Activated naive CD4-positive, alpha-beta T cell treated with anti-CD3 and anti-CD28 coated beads, Interleukin-2, amount 50 U/mL, for 24 hours (primary cell): Measurements from ENCODE around the gene GPR55.

Source experiments
- H3K27ac Mint-ChIP-seq: one replicate; pipeline ENCODE4 v1.8.0; 2021; ENCODE audit warnings: mild to moderate bottlenecking, mixed read lengths
- H3K27me3 Mint-ChIP-seq: one replicate; pipeline ENCODE4 v1.8.0; 2021; ENCODE audit warnings: mixed read lengths
- H3K36me3 Mint-ChIP-seq: one replicate; pipeline ENCODE4 v1.8.0; 2021; ENCODE audit warnings: mixed read lengths
- H3K4me1 Mint-ChIP-seq: one replicate; pipeline ENCODE4 v1.8.0; 2021; ENCODE audit warnings: mixed read lengths
- H3K4me3 Mint-ChIP-seq: one replicate; pipeline ENCODE4 v1.8.0; 2021; ENCODE audit warnings: mild to moderate bottlenecking, mixed read lengths
- H3K9me3 Mint-ChIP-seq: one replicate; pipeline ENCODE4 v1.8.0; 2021; ENCODE audit warnings: mixed read lengths

GPR55 gene

DNA sequence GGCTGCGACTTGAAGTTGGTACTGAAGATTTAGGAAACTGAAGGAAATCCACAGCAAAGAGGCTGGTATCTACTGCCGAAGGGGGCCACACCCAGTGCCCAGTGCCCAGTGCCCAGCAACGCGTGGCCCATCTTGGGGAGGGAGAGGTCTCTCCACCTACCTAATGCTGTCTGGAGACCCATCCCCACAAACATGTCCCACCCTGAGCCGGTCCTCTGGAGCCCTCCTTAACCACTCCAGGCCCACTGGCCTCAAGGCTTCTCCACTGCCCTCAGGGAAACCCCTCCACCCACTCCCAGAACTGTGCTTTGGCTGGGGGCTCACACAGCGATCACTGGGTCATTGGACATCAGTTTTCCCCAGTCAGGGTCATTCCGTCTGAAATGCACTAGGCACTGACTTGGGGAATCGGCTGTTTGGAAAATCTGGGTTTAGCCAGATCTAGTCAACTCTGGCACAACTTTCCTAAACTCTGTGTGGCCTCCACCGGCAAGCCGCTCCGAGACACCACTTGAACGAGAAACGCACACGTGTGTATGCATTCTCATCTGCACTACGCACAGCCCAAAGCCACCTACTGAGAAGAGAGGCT, 20.1 kb downstream of the GPR55 start:
- Mint-ChIP-seq H3K36me3 (peaks cover 10% of the 10 kb centered on the region), H3K27me3 (peaks cover 6% of the 10 kb centered on the region), H3K4me3 (peak overlapping the region; percentile 69), H3K9me3 (no peaks in the 10 kb centered on the region), H3K27ac (peak overlapping the region; percentile 83), H3K4me1 (peaks cover 56% of the 10 kb centered on the region)

GRCh38 chr2:230903231-230904150, 21.6 kb downstream of the GPR55 start:
- Mint-ChIP-seq H3K4me1 (peaks cover 48% of the 10 kb centered on the region), H3K27me3 (peaks cover 8% of the 10 kb centered on the region), H3K27ac (no peak overlapping the region), H3K36me3 (peaks cover 5% of the 10 kb centered on the region), H3K4me3 (no peak overlapping the region), H3K9me3 (no peaks in the 10 kb centered on the region)

GRCh38 chr2:230902180-230902899, 22.7 kb downstream of the GPR55 start:
- no peak overlapping the region for H3K4me3 Mint-ChIP-seq
- peaks cover 8% of the 10 kb centered on the region for H3K27me3 Mint-ChIP-seq
- no peaks in the 10 kb centered on the region for H3K9me3 Mint-ChIP-seq
- H3K4me1 Mint-ChIP-seq: peaks cover 43% of the 10 kb centered on the region
- H3K36me3 Mint-ChIP-seq: peaks cover 3% of the 10 kb centered on the region
- H3K27ac Mint-ChIP-seq: peak overlapping the region; percentile 62

- peaks cover 36% of the 10 kb centered on the region for H3K4me1 Mint-ChIP-seq
These were observed 24.0 kb downstream of the GPR55 start for GRCh38 chr2:230901006-230901405.

DNA sequence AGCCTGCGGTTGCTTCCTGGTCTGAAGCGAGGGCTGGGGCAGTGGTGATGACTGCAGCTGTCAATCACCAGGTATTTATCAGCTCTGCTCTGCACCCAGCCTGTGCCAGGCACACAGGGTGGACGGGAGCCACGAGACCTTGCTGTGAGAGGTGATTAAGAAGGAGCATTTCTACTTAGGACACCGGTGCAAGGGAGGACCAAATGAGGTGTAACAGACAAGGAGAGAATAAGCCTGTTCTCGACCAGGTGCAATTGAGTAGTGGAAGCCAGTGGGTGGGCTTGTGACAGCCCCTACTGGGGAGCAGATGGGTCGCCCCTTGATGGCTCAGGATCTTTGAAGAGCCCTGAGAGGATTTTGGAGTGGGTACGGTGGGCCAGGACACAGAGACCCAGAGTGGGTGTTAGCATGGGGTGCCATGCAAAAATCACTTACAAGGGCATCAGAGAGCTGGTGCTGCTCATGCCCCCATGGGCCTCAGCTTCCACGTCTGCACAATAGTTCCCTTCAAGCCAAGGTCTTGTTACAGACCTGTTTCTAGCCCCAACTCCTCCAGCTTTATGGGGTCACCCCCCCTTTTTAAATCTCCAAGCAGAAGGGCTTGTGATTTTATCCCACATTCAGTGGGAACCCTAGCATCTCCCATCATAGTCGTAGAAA, 24.6 kb downstream of the GPR55 start:
- no peak overlapping the region for H3K27ac Mint-ChIP-seq
- H3K36me3 Mint-ChIP-seq: no peaks in the 10 kb centered on the region
- no peaks in the 10 kb centered on the region for H3K9me3 Mint-ChIP-seq
- H3K4me3 Mint-ChIP-seq: no peak overlapping the region
- H3K27me3 Mint-ChIP-seq: peaks cover 8% of the 10 kb centered on the region
- peaks cover 31% of the 10 kb centered on the region for H3K4me1 Mint-ChIP-seq

More at GRCh38 chr2:230901006-230901405, 24.0 kb downstream of the GPR55 start:
- Mint-ChIP-seq H3K27ac (no peak overlapping the region), H3K27me3 (peaks cover 8% of the 10 kb centered on the region), H3K4me3 (no peak overlapping the region), H3K36me3 (no peaks in the 10 kb centered on the region), H3K9me3 (no peaks in the 10 kb centered on the region)

GRCh38 chr2:230899786-230900185, 25.3 kb downstream of the GPR55 start:
- Mint-ChIP-seq H3K4me3 (no peak overlapping the region), H3K9me3 (no peaks in the 10 kb centered on the region), H3K36me3 (no peaks in the 10 kb centered on the region), H3K4me1 (peaks cover 24% of the 10 kb centered on the region), H3K27me3 (peaks cover 8% of the 10 kb centered on the region), H3K27ac (peak overlapping the region; percentile 32)

DNA sequence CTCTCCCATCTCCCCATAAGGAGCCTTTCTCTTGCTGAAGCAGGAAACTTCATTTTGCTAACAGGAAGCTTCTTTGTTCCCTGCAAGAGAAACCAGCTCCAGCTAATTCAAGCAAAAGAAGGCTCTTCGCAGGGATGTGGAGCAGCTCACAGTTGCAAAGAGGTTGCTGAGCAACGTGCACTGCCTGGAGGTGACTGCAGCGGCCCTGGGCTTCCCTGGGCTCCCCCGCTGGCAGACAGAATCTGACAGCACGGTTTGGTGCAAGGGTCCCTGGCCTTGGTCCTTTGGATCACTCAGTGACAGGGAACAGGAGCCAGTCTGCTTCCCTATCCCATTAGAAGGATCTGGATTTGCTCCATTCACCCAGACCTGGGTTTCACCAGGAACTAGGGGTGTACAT, 25.8 kb downstream of the GPR55 start:
- no peak overlapping the region for H3K27ac Mint-ChIP-seq
- H3K9me3 Mint-ChIP-seq: no peaks in the 10 kb centered on the region
- peaks cover 24% of the 10 kb centered on the region for H3K4me1 Mint-ChIP-seq
- H3K27me3 Mint-ChIP-seq: peaks cover 9% of the 10 kb centered on the region
- no peak overlapping the region for H3K4me3 Mint-ChIP-seq
- no peaks in the 10 kb centered on the region for H3K36me3 Mint-ChIP-seq

GRCh38 chr2:230898713-230899091, 26.3 kb downstream of the GPR55 start:
- H3K27ac Mint-ChIP-seq: no peak overlapping the region
- H3K4me3 Mint-ChIP-seq: no peak overlapping the region
- no peaks in the 10 kb centered on the region for H3K36me3 Mint-ChIP-seq
- no peaks in the 10 kb centered on the region for H3K9me3 Mint-ChIP-seq
- H3K27me3 Mint-ChIP-seq: peaks cover 9% of the 10 kb centered on the region
- peaks cover 24% of the 10 kb centered on the region for H3K4me1 Mint-ChIP-seq

DNA sequence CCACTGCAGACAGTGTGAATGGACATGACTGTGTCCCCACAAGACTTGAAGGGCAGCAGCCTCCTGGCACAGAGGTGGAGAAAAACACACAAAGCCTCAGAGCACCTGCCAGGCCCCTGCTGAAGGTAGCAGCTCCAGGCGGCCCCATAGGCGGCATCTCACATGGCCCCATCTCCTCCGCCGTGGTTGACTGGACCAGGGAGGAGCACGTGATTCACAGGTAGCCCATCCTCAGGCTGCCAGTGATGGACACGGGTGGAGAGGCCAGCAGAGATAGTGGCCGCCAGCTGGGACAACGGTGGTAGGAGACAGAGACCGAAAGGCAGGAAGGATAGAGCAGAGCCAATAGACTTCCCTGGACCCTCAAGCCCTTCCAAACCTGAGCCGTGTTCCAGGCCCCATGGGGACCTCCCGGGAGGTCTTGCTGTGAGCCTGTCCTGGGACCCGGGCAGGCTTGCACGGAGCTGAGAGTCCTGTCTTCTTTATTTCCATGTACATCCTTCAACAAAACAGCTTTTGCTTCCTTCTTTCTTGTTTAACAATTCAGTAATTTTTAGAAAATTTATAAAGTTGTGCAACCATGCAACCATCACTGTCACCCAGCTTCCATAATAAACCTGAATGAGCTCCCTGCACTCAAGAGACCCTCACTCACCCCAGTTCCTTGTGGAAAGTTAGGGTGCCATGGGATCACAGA, 26.9 kb downstream of the GPR55 start:
- Mint-ChIP-seq H3K27ac (no peak overlapping the region), H3K4me3 (no peak overlapping the region), H3K4me1 (peaks cover 23% of the 10 kb centered on the region), H3K36me3 (no peaks in the 10 kb centered on the region), H3K27me3 (peaks cover 9% of the 10 kb centered on the region), H3K9me3 (no peaks in the 10 kb centered on the region)

- peaks cover 12% of the 10 kb centered on the region for H3K27me3 Mint-ChIP-seq
- H3K36me3 Mint-ChIP-seq: no peaks in the 10 kb centered on the region
- H3K9me3 Mint-ChIP-seq: no peaks in the 10 kb centered on the region
- H3K4me1 Mint-ChIP-seq: peaks cover 14% of the 10 kb centered on the region
- H3K27ac Mint-ChIP-seq: no peak overlapping the region
- no peak overlapping the region for H3K4me3 Mint-ChIP-seq
These were observed 28.5 kb downstream of the GPR55 start for GRCh38 chr2:230896346-230897115.

DNA sequence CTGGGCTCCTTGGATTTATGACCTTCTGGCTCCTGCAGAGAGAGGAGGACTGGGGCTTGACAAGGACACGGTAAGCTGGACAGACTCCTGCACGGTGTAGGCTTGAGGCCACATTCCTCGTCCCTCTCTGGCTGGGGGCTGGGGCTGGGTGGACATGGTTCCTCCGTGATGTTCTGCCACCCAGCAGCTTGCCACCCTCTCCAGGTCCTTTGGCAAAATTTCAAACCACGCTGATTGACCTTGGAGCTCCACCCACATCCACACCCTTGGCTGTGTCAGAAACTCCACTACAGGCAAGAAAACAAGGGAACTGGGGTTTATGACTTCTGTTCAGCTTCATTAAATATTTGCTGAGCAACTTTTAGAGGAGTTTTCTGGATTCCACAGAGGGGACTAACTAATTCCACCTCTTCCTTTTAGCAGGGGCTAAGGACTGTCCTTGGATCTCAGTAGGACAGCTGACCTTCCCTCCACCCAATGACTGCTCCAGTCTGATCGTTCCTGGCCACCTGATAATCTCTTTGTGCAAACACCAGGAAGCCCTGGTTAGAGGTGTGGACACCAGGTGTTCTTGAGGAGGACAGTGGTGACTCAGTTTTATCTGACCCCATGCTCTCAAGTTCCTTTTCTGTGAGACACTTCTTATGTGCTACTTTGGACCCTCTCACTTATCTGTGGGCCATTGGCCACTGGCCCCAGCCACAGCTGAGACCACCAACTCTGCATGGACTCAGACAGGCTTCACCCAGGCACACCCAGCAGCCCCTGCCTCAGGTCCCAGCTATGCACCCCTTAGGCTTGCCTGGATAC, 29.3 kb downstream of the GPR55 start:
- H3K4me1 Mint-ChIP-seq: peaks cover 14% of the 10 kb centered on the region
- no peaks in the 10 kb centered on the region for H3K36me3 Mint-ChIP-seq
- no peak overlapping the region for H3K27ac Mint-ChIP-seq
- H3K9me3 Mint-ChIP-seq: no peaks in the 10 kb centered on the region
- H3K27me3 Mint-ChIP-seq: peaks cover 10% of the 10 kb centered on the region
- H3K4me3 Mint-ChIP-seq: no peak overlapping the region

DNA sequence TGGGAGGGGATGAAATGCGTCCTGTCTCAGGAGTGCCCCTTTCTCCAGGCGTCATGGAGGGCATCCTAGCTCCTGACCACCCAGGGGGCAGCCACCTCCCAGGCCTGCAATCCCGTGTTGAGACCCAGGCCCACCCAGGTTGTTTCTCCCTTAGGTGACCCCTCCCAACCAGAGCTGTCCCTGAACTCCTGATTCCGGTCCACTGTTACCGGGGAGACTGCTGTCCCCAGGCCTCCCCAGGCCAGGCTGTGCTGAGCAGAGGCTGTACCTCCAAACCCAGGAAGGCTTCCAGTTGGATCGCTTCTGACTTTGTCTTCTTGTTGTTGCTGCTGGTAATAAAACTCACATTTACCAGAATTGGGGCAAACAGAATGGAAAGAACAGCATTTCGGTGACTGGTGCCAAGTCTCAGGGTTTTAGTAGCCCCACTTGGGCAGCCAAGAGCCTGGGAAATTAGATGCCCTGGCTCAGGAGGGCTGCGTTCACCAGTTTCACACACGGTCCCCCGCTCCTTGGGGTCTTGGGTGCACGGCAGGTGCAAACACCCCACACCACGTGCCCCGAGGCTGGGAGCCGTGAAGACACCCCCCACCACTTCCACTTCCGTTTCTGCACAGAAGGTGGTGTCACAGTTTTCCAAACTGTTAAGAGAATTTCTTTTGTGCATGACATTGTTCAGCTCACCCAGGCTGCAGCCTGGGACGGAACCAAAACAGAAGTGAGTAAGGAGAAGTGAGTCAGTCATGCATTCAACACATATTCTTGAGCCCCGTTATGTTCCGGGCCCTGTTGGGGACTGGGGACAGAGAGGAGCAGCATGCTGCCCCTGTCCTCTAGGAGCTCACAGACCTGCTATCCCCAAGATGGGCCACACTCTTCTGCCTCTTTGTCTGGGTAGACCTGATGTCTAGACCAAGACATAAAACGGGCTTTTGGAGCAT, 30.9 kb downstream of the GPR55 start:
- Mint-ChIP-seq H3K27ac (no peak overlapping the region), H3K4me3 (peak overlapping the region; percentile 23), H3K4me1 (peaks cover 7% of the 10 kb centered on the region), H3K9me3 (no peaks in the 10 kb centered on the region), H3K36me3 (no peaks in the 10 kb centered on the region), H3K27me3 (peaks cover 6% of the 10 kb centered on the region)

DNA sequence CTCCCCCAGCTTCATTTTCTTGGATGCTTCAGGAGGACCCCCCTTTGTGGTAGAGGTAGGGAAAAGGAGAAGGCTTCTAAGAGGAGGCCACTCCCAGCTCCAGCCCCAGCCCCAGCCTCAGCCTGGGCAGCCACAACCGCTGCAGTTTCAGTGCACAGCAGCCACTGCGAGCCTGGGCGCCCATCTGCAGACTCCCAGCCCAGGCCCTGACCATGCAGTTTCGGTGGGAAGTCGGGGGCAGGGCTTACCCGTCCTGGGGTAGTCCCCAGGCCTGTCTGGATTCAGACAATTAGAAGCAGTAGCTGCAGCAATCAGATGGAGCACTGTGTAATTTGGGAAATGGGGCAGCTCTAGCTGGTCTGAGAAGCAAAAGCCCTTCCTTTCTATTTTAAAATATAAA, 31.7 kb downstream of the GPR55 start:
- no peak overlapping the region for H3K4me3 Mint-ChIP-seq
- no peaks in the 10 kb centered on the region for H3K9me3 Mint-ChIP-seq
- H3K36me3 Mint-ChIP-seq: no peaks in the 10 kb centered on the region
- H3K27ac Mint-ChIP-seq: no peak overlapping the region
- peaks cover 7% of the 10 kb centered on the region for H3K4me1 Mint-ChIP-seq
- H3K27me3 Mint-ChIP-seq: peaks cover 6% of the 10 kb centered on the region
